OCI-LY3 (cell line): ENCODE results near the gene FAM227B.

Experiments used
- EZH2phosphoT487 ChIP-seq: fragments of 200-600 bp; shearing (Covaris generic); IDR thresholded peaks from 2 replicates; pipeline ENCODE4 v1.6.1; 2018; ENCODE audit warnings: antibody characterized with exemption, mixed run types, low read depth
- TF ChIP-seq, protein P1 (sequence below): fragments of 200-600, 300-600 bp; sonication (generic); IDR thresholded peaks from 2 replicates; pipeline ENCODE4 v1.5.1; 2014; ENCODE audit warnings: antibody characterized with exemption, low read length, low read depth

DNA sequence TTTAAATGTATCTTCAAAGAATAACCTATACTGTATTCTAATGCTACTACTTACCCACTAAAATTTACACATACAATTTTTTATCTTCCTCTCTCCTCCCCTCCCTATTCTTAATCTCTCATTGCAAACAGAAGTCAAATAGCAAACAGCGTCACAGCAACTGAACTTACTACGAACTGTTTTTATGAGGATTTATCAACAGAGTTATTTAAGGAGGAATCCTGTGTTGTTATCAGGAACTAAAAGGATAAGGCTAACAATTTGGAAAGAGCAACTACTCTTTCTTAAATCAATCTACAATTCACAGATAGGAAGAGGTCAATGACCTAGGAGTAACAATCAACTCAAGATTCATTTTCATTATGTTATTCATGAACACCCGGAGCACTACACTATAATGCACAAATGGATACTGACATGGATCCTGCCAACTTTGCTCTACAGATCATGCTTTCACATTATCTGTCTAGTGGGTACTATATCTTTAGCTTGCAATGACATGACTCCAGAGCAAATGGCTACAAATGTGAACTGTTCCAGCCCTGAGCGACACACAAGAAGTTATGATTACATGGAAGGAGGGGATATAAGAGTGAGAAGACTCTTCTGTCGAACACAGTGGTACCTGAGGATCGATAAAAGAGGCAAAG lies 196.6 kb downstream of the FAM227B start:
- TF ChIP-seq, protein P1, sequence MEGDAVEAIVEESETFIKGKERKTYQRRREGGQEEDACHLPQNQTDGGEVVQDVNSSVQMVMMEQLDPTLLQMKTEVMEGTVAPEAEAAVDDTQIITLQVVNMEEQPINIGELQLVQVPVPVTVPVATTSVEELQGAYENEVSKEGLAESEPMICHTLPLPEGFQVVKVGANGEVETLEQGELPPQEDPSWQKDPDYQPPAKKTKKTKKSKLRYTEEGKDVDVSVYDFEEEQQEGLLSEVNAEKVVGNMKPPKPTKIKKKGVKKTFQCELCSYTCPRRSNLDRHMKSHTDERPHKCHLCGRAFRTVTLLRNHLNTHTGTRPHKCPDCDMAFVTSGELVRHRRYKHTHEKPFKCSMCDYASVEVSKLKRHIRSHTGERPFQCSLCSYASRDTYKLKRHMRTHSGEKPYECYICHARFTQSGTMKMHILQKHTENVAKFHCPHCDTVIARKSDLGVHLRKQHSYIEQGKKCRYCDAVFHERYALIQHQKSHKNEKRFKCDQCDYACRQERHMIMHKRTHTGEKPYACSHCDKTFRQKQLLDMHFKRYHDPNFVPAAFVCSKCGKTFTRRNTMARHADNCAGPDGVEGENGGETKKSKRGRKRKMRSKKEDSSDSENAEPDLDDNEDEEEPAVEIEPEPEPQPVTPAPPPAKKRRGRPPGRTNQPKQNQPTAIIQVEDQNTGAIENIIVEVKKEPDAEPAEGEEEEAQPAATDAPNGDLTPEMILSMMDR = no peak
- TF ChIP-seq EZH2phosphoT487 = no peak
